PC-3 (cell line): ENCODE results near the gene STOX2.

Experiments
- EZH2 ChIP-seq: fragments of 300-600 bp; sonication (generic); IDR thresholded peaks from one replicate; pipeline ENCODE4 v1.6.1; 2017; ENCODE audit warnings: antibody characterized with exemption, mild to moderate bottlenecking, low read length; ENCODE audit not compliant: unreplicated experiment
- TF ChIP-seq, protein P1 (sequence below): fragments of 300-600 bp; sonication (generic); conservative IDR thresholded peaks from 2 replicates; pipeline ENCODE4 v1.5.1; 2017; ENCODE audit warnings: antibody characterized with exemption, low read depth, mild to moderate bottlenecking, low read length

- TF ChIP-seq, protein P1, sequence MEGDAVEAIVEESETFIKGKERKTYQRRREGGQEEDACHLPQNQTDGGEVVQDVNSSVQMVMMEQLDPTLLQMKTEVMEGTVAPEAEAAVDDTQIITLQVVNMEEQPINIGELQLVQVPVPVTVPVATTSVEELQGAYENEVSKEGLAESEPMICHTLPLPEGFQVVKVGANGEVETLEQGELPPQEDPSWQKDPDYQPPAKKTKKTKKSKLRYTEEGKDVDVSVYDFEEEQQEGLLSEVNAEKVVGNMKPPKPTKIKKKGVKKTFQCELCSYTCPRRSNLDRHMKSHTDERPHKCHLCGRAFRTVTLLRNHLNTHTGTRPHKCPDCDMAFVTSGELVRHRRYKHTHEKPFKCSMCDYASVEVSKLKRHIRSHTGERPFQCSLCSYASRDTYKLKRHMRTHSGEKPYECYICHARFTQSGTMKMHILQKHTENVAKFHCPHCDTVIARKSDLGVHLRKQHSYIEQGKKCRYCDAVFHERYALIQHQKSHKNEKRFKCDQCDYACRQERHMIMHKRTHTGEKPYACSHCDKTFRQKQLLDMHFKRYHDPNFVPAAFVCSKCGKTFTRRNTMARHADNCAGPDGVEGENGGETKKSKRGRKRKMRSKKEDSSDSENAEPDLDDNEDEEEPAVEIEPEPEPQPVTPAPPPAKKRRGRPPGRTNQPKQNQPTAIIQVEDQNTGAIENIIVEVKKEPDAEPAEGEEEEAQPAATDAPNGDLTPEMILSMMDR: no peak
- no peak for TF ChIP-seq EZH2
Observed at GRCh38 chr4:184067931-184068554, 162.9 kb downstream of the STOX2 start.
